ENCODE results near the gene RAPGEF4. TPM values are rescaled to one million over a fixed set of nuclear protein-coding genes. Genes with fewer than 3 reads are reported as not detected.
A peak's percentile ranks its signal among the peaks of the same experiment; 100 is the strongest.

Gene RAPGEF4
- total and polyA plus RNA-seq, 11 donors, result 1.3 to 21.2 (median 10.5) TPM

GRCh38 chr2:172964511-172965139 lies 229.0 kb downstream of the RAPGEF4 start:
- Histone ChIP-seq H3K36me3 (no peaks in the 10 kb centered on the region), H3K4me3 (no peak overlapping the region), H3K9me3 (no peaks in the 10 kb centered on the region), H3K27ac (no peak overlapping the region), H3K27me3 (no peaks in the 10 kb centered on the region), H3K4me1 (peaks cover 0 to 37% (median 28%) of the 10 kb centered on the region in 12 donors)
- WGBS, 4 donors, result 90 to 96% (median 92%) methylated on average over 3 of the region's 3 CpGs
- no peak for TF ChIP-seq CTCF (IDR thresholded peaks at IDR 0.05)
- no peak for TF ChIP-seq POLR2A (IDR thresholded peaks at IDR 0.05)
- intact Hi-C loops (cut with DNase I), result loop anchor here in 1 of 10 donors (5.0 kb wide), 1 partner anchor 243 kb away; no protein-coding TSS in a partner anchor
- no peak for DNase-seq
- ATAC-seq, result no peak

- Histone ChIP-seq H3K4me1 (peaks cover 0 to 40% (median 30%) of the 10 kb centered on the region in 12 donors), H3K9me3 (no peaks in the 10 kb centered on the region), H3K27ac (no peak overlapping the region), H3K27me3 (no peaks in the 10 kb centered on the region), H3K36me3 (no peaks in the 10 kb centered on the region), H3K4me3 (no peak overlapping the region)
- TF ChIP-seq POLR2A (IDR thresholded peaks at IDR 0.05) (no peak), CTCF (IDR thresholded peaks at IDR 0.05) (no peak)
- ATAC-seq (no peak), DNase-seq (no peak)
- 91 to 97% (median 94%) methylated on average over 8 of the region's 8 CpGs for WGBS, 4 donors
- intact Hi-C loops (cut with DNase I), result loop anchor here in 1 of 10 donors (5.0 kb wide), 1 partner anchor 242 kb away; no protein-coding TSS in a partner anchor
These were observed 230.0 kb downstream of the RAPGEF4 start for GRCh38 chr2:172965433-172966212.

GRCh38 chr2:172967036-172967982 lies 231.7 kb downstream of the RAPGEF4 start:
- intact Hi-C loops (cut with DNase I), result loop anchor here in 1 of 10 donors (5.0 kb wide), 1 partner anchor 240 kb away; no protein-coding TSS in a partner anchor
- peaks cover 0 to 51% (median 31%) of the 10 kb centered on the region in 12 donors for H3K4me1 ChIP-seq
- peak overlapping the region in 1 of 12 donors; percentile 19 for H3K4me3 ChIP-seq
- ATAC-seq, result peak in 3 of 4 donors; percentile 24 to 46 (median 29)
- H3K9me3 ChIP-seq, result no peaks in the 10 kb centered on the region
- peak in 1 of 5 donors; percentile 36 for DNase-seq
- no peaks in the 10 kb centered on the region for H3K27me3 ChIP-seq
- 78 to 86% (median 82%) methylated on average over 16 of the region's 16 CpGs for WGBS, 4 donors
- no peaks in the 10 kb centered on the region for H3K36me3 ChIP-seq
- H3K27ac ChIP-seq, result peak overlapping the region in 11 of 12 donors; percentile 4 to 69 (median 53)
- TF ChIP-seq CTCF (IDR thresholded peaks at IDR 0.05) (no peak), POLR2A (IDR thresholded peaks at IDR 0.05) (no peak)
